Hematopoietic multipotent progenitor cell treated with erythropoietin and hydrocortisone succinate and interleukin-3 and kit ligand, for 17 days (in vitro differentiated cells): Measurements from ENCODE around the gene BTBD3.

Experiments used
- DNase-seq: peaks from one replicate; pipeline ENCODE4 v3.0.0-alpha.2; 2015; ENCODE audit warnings: low spot score

BTBD3 gene

DNA sequence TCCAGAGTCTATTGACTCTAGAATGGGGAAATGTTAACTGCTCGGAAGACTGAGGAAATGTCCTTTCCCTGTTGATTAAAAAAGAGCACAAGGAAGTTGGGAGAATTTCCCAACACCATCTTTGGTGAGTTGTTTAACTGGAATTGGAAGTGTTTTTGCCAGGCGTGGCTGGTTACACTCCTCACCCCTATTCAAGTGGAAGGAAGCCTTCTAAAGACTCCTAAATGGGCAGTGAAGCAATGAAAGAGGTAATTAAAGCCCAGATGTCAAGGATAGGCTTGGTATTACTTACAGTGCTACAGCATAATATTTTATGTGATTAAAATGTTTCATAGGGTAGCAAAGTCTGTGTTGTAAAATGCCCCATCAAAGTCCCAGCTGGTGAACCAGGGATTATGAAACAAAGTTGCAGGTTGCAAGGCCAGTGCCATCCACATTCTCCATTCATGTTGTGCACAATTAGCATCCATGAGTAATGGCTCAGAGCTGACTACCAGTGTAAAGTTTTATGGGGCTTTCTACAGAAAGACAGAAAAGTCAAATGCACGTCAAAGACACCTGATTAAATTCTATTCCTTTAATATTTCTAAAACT lies 52.6 kb downstream of the BTBD3 start:
- no peak for DNase-seq

DNA sequence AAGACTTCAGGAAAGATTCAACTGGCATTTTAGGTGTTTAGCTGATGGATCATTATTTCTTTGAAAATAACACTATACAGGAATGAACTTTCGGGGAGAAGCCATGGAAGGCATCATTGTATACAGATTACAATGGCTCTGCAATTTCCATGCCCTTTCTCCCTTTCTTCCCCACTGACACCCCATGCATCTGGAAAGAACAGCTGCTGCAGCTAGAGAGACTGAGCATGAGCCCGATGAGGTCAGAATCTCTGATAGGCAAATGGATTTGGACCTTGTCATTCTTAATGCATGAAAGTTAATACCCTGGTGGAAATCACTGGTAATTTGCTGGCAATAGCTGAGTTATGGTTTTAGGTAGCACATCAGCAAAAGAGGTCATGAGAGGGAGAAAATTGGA lies 54.8 kb downstream of the BTBD3 start:
- no peak for DNase-seq
